GM18520 (cell line): ENCODE results near the gene MMRN2.
"Not testable (repeated sequence)": the region's sequence is repeated elsewhere in the genome, so short reads cannot be mapped to it uniquely, and the experiment has no call there.

Experiments used
- ATAC-seq: cut with Tn5 transposase; IDR thresholded peaks from one replicate; pipeline ENCODE4 v1.9.1; 2021; ENCODE audit not compliant: unreplicated experiment

The MMRN2 gene

GRCh38 chr10:86942441-86943315 lies 14.7 kb downstream of the MMRN2 start:
- ATAC-seq: no peak

- ATAC-seq: no peak
Measured at GRCh38 chr10:86941991-86942421, 15.4 kb downstream of the MMRN2 start.

GRCh38 chr10:86941426-86941825 lies 16.0 kb downstream of the MMRN2 start:
- no peak for ATAC-seq

GRCh38 chr10:86940677-86941076 lies 16.7 kb downstream of the MMRN2 start:
- ATAC-seq: no peak

- ATAC-seq: not testable (repeated sequence)
Measured at GRCh38 chr10:86940076-86940475, 17.3 kb downstream of the MMRN2 start.

GRCh38 chr10:86938260-86938659 lies 19.2 kb downstream of the MMRN2 start:
- ATAC-seq: no peak

GRCh38 chr10:86937502-86938154 lies 19.8 kb downstream of the MMRN2 start:
- ATAC-seq: no peak

- no peak for ATAC-seq
Measured at GRCh38 chr10:86936661-86937501, 20.5 kb downstream of the MMRN2 start.

- not testable (repeated sequence) for ATAC-seq
Measured at GRCh38 chr10:86934162-86934711, 23.2 kb downstream of the MMRN2 start.

- no peak for ATAC-seq
Measured at GRCh38 chr10:86932674-86933073, 24.7 kb downstream of the MMRN2 start.

- ATAC-seq: no peak
Measured at GRCh38 chr10:86931872-86932271, 25.5 kb downstream of the MMRN2 start.

- ATAC-seq: no peak
Measured at GRCh38 chr10:86929468-86930380, 27.7 kb downstream of the MMRN2 start.

GRCh38 chr10:86922553-86922961 lies 34.9 kb downstream of the MMRN2 start:
- no peak for ATAC-seq

- ATAC-seq: no peak
Measured at GRCh38 chr10:86918022-86918471, 39.4 kb downstream of the MMRN2 start.

GRCh38 chr10:86914734-86915133 lies 42.7 kb downstream of the MMRN2 start:
- ATAC-seq: no peak

GRCh38 chr10:86905429-86905828 lies 52.0 kb downstream of the MMRN2 start:
- ATAC-seq: no peak

- no peak for ATAC-seq
Measured at GRCh38 chr10:86904600-86904999, 52.8 kb downstream of the MMRN2 start.

- ATAC-seq: no peak
Measured at GRCh38 chr10:86900955-86901354, 56.5 kb downstream of the MMRN2 start.

GRCh38 chr10:86899670-86900276 lies 57.6 kb downstream of the MMRN2 start:
- no peak for ATAC-seq
